BLaER1 treated with 17β-estradiol and CSF1 and Interleukin-3, amounts not matched to agents 10 nM and 100 nM (cell line): ENCODE results near the gene ABCD4.
A peak's percentile ranks its signal among the peaks of the same experiment; 100 is the strongest.

ENCODE experiments used
- H3K27ac ChIP-seq, 11 experiments: shearing (Covaris generic); formaldehyde crosslinking; 2 replicates each; pipeline ENCODE4 v1.8.1; 2022
- H3K27me3 ChIP-seq, 11 experiments: shearing (Covaris generic); formaldehyde crosslinking; 2 replicates each; pipeline ENCODE4 v1.8.1; 2022
- H3K36me3 ChIP-seq, 11 experiments: shearing (Covaris generic); formaldehyde crosslinking; 2 replicates each; pipeline ENCODE4 v1.8.1; 2022
- H3K4me1 ChIP-seq, 10 experiments: shearing (Covaris generic); formaldehyde crosslinking; 2 replicates each; pipeline ENCODE4 v1.8.1; 2022
- H3K4me2 ChIP-seq, 11 experiments: shearing (Covaris generic); formaldehyde crosslinking; 2 replicates each; pipeline ENCODE4 v1.8.1; 2022
- H3K4me3 ChIP-seq, 10 experiments: shearing (Covaris generic); formaldehyde crosslinking; 2 replicates each; pipeline ENCODE4 v1.8.1; 2022
- H3K9ac ChIP-seq, 11 experiments: shearing (Covaris generic); formaldehyde crosslinking; 2 replicates each; pipeline ENCODE4 v1.8.1; 2022
- H3K9me3 ChIP-seq, 11 experiments: shearing (Covaris generic); formaldehyde crosslinking; replicated peaks in 1 of 11; 2 replicates each; pipeline ENCODE4 v1.8.1; 2022
- H4K20me1 ChIP-seq, 11 experiments: shearing (Covaris generic); formaldehyde crosslinking; 2 replicates each; pipeline ENCODE4 v1.8.1; 2022
- Cebpa-rat ChIP-seq, 11 experiments: shearing (Covaris generic); IDR thresholded peaks; 2 replicates each; pipeline ENCODE4 v1.8.1; 2022

The ABCD4 gene

GRCh38 chr14:74267588-74267987 is 35.1 kb downstream of the ABCD4 start:
- no peak overlapping the region for H3K4me2 ChIP-seq

GRCh38 chr14:74265301-74265965 is 37.3 kb downstream of the ABCD4 start:
- Histone ChIP-seq H3K9me3 (no peaks in the 10 kb centered on the region), H3K36me3 (no peaks in the 10 kb centered on the region), H3K27me3 (peaks cover 0 to 6% (median under 1%) of the 10 kb centered on the region in 11 experiments; a peak in 5 of 22 replicates), H3K27ac (no peak overlapping the region), H3K4me1 (peaks cover 0 to 21% (median 6%) of the 10 kb centered on the region in 10 experiments; a peak in 9 of 20 replicates), H3K4me3 (no peak overlapping the region), H4K20me1 (peaks cover 0 to 8% (median 0%) of the 10 kb centered on the region in 11 experiments; a peak in 1 of 22 replicates), H3K9ac (no peak overlapping the region), H3K4me2 (no peak overlapping the region)
- no peak for TF ChIP-seq Cebpa-rat (IDR thresholded peaks at IDR 0.05)

More at GRCh38 chr14:74267588-74267987, 35.1 kb downstream of the ABCD4 start:
- Histone ChIP-seq H3K9me3 (no peaks in the 10 kb centered on the region), H3K27ac (no peak overlapping the region), H3K4me1 (peaks cover 0 to 27% (median 8%) of the 10 kb centered on the region in 10 experiments; a peak in 9 of 20 replicates), H3K36me3 (no peaks in the 10 kb centered on the region), H3K9ac (no peak overlapping the region), H4K20me1 (no peaks in the 10 kb centered on the region), H3K4me3 (no peak overlapping the region), H3K27me3 (no peaks in the 10 kb centered on the region)
- TF ChIP-seq Cebpa-rat (IDR thresholded peaks at IDR 0.05) = no peak

GRCh38 chr14:74263921-74264320 is 38.8 kb downstream of the ABCD4 start:
- Histone ChIP-seq H3K27ac (no peak overlapping the region), H3K9ac (no peak overlapping the region), H3K36me3 (no peaks in the 10 kb centered on the region), H3K4me1 (peaks cover 0 to 7% (median 0%) of the 10 kb centered on the region in 10 experiments; a peak in 3 of 20 replicates), H3K9me3 (no peaks in the 10 kb centered on the region), H3K27me3 (peaks cover 8 to 21% (median 16%) of the 10 kb centered on the region in 11 experiments), H3K4me2 (no peak overlapping the region), H4K20me1 (peaks cover 0 to 19% (median 0%) of the 10 kb centered on the region in 11 experiments; a peak in 3 of 22 replicates), H3K4me3 (no peak overlapping the region)
- no peak for TF ChIP-seq Cebpa-rat (IDR thresholded peaks at IDR 0.05)

GRCh38 chr14:74263181-74263580 is 39.6 kb downstream of the ABCD4 start:
- Histone ChIP-seq H3K27ac (no peak overlapping the region), H3K4me1 (peaks cover 0 to 5% (median 3%) of the 10 kb centered on the region in 10 experiments; a peak in 11 of 20 replicates), H3K4me3 (no peak overlapping the region), H4K20me1 (peaks cover 0 to 23% (median 0%) of the 10 kb centered on the region in 11 experiments; a peak in 6 of 22 replicates), H3K9ac (no peak overlapping the region), H3K27me3 (peaks cover 16 to 28% (median 23%) of the 10 kb centered on the region in 11 experiments), H3K36me3 (no peaks in the 10 kb centered on the region), H3K4me2 (no peak overlapping the region), H3K9me3 (no peaks in the 10 kb centered on the region)
- no peak for TF ChIP-seq Cebpa-rat (IDR thresholded peaks at IDR 0.05)

- H3K36me3 ChIP-seq = no peaks in the 10 kb centered on the region
- no peak overlapping the region for H3K9ac ChIP-seq
- peaks cover 23 to 35% (median 30%) of the 10 kb centered on the region in 11 experiments for H3K27me3 ChIP-seq
- H3K27ac ChIP-seq = no peak overlapping the region
- TF ChIP-seq Cebpa-rat (IDR thresholded peaks at IDR 0.05) = no peak
- no peak overlapping the region for H3K4me3 ChIP-seq
- no peaks in the 10 kb centered on the region for H3K9me3 ChIP-seq
- peaks cover 3 to 13% (median 9%) of the 10 kb centered on the region in 10 experiments; a peak in 17 of 20 replicates for H3K4me1 ChIP-seq
- H4K20me1 ChIP-seq = peaks cover 0 to 23% (median 0%) of the 10 kb centered on the region in 11 experiments; a peak in 6 of 22 replicates
- H3K4me2 ChIP-seq = no peak overlapping the region
These were observed 40.7 kb downstream of the ABCD4 start for GRCh38 chr14:74262076-74262475.

- no peaks in the 10 kb centered on the region for H3K36me3 ChIP-seq
- no peak overlapping the region for H3K4me3 ChIP-seq
- peaks cover 25 to 40% (median 31%) of the 10 kb centered on the region in 11 experiments for H3K27me3 ChIP-seq
- H3K9ac ChIP-seq = no peak overlapping the region
- no peak overlapping the region for H3K27ac ChIP-seq
- TF ChIP-seq Cebpa-rat (IDR thresholded peaks at IDR 0.05) = no peak
- peaks cover 5 to 17% (median 13%) of the 10 kb centered on the region in 10 experiments; a peak in 17 of 20 replicates for H3K4me1 ChIP-seq
- no peaks in the 10 kb centered on the region for H3K9me3 ChIP-seq
- peaks cover 0 to 23% (median 0%) of the 10 kb centered on the region in 11 experiments; a peak in 6 of 22 replicates for H4K20me1 ChIP-seq
- no peak overlapping the region for H3K4me2 ChIP-seq
These were observed 41.4 kb downstream of the ABCD4 start for GRCh38 chr14:74261288-74261687.

GRCh38 chr14:74260525-74261233 is 42.1 kb downstream of the ABCD4 start:
- no peaks in the 10 kb centered on the region for H3K9me3 ChIP-seq
- H3K27me3 ChIP-seq = peaks cover 25 to 40% (median 31%) of the 10 kb centered on the region in 11 experiments
- H3K27ac ChIP-seq = no peak overlapping the region
- no peak overlapping the region for H3K4me2 ChIP-seq
- H3K4me1 ChIP-seq = peaks cover 5 to 17% (median 13%) of the 10 kb centered on the region in 10 experiments; a peak in 18 of 20 replicates
- H4K20me1 ChIP-seq = peaks cover 0 to 23% (median 0%) of the 10 kb centered on the region in 11 experiments; a peak in 6 of 22 replicates
- H3K4me3 ChIP-seq = no peak overlapping the region
- H3K36me3 ChIP-seq = no peaks in the 10 kb centered on the region
- H3K9ac ChIP-seq = no peak overlapping the region
- no peak for TF ChIP-seq Cebpa-rat (IDR thresholded peaks at IDR 0.05)

GRCh38 chr14:74259513-74259912 is 43.2 kb downstream of the ABCD4 start:
- H3K36me3 ChIP-seq = no peaks in the 10 kb centered on the region
- H4K20me1 ChIP-seq = peaks cover 0 to 23% (median 0%) of the 10 kb centered on the region in 11 experiments; a peak in 6 of 22 replicates
- no peak overlapping the region for H3K9ac ChIP-seq
- H3K27ac ChIP-seq = no peak overlapping the region
- H3K4me2 ChIP-seq = no peak overlapping the region
- peaks cover 5 to 22% (median 18%) of the 10 kb centered on the region in 10 experiments; a peak in 18 of 20 replicates for H3K4me1 ChIP-seq
- no peak for TF ChIP-seq Cebpa-rat (IDR thresholded peaks at IDR 0.05)
- no peak overlapping the region for H3K4me3 ChIP-seq
- H3K27me3 ChIP-seq = peaks cover 25 to 40% (median 31%) of the 10 kb centered on the region in 11 experiments
- no peaks in the 10 kb centered on the region for H3K9me3 ChIP-seq

GRCh38 chr14:74258764-74259035 is 44.0 kb downstream of the ABCD4 start:
- no peak overlapping the region for H3K9ac ChIP-seq
- no peaks in the 10 kb centered on the region for H3K36me3 ChIP-seq
- H3K9me3 ChIP-seq = no peaks in the 10 kb centered on the region
- H4K20me1 ChIP-seq = peaks cover 0 to 23% (median 0%) of the 10 kb centered on the region in 11 experiments; a peak in 6 of 22 replicates
- peaks cover 5 to 22% (median 18%) of the 10 kb centered on the region in 10 experiments; a peak in 18 of 20 replicates for H3K4me1 ChIP-seq
- H3K4me3 ChIP-seq = no peak overlapping the region; a peak in 2 of 20 replicates
- peaks cover 25 to 40% (median 31%) of the 10 kb centered on the region in 11 experiments for H3K27me3 ChIP-seq
- H3K27ac ChIP-seq = no peak overlapping the region
- H3K4me2 ChIP-seq = peak overlapping the region in 7 of 11 experiments; percentile 90 to 96 (median 93); a peak in 12 of 22 replicates
- no peak for TF ChIP-seq Cebpa-rat (IDR thresholded peaks at IDR 0.05)
